DMS79 (cell line): ENCODE data around the gene GDPD2.
"Not testable (repeated sequence)": the region's sequence is repeated elsewhere in the genome, so short reads cannot be mapped to it uniquely, and the experiment has no call there.

Source experiments
- DNase-seq: peaks from one replicate; lab custom pipeline; 2025; lab: John Stamatoyannopoulos, UW

The GDPD2 gene

GRCh38 chrX:70422851-70423341, at the start of gene GDPD2:
GDPD2 (plus strand) TSS chrX:70423314; CDS start chrX:70424985, 1,671 bp downstream.
- peak; percentile 8 for DNase-seq

GRCh38 chrX:70386235-70386634, 36.9 kb upstream of the GDPD2 start:
- no peak for DNase-seq

GRCh38 chrX:70398899-70399298, 24.2 kb upstream of the GDPD2 start:
- no peak for DNase-seq

GRCh38 chrX:70400181-70400580, 22.9 kb upstream of the GDPD2 start:
- DNase-seq, result not testable (repeated sequence)

- DNase-seq, result no peak
Observed at GRCh38 chrX:70402721-70403120, 20.4 kb upstream of the GDPD2 start.

GRCh38 chrX:70405003-70405402, 18.1 kb upstream of the GDPD2 start:
- DNase-seq, result no peak

- DNase-seq, result no peak
Observed at GRCh38 chrX:70410921-70411320, 12.2 kb upstream of the GDPD2 start.

- no peak for DNase-seq
Observed at GRCh38 chrX:70411475-70411874, 11.6 kb upstream of the GDPD2 start.

- DNase-seq, result no peak
Observed at GRCh38 chrX:70421618-70422017, 1.5 kb upstream of the GDPD2 start.

GRCh38 chrX:70423936-70424675, 992 bp downstream of the GDPD2 start:
- no peak for DNase-seq

GRCh38 chrX:70424801-70425200, 1.7 kb downstream of the GDPD2 start:
- no peak for DNase-seq

- no peak for DNase-seq
Observed at GRCh38 chrX:70426286-70427278, 3.5 kb downstream of the GDPD2 start.

GRCh38 chrX:70427365-70427764, 4.3 kb downstream of the GDPD2 start:
- no peak for DNase-seq

GRCh38 chrX:70429759-70430158, 6.6 kb downstream of the GDPD2 start:
- no peak for DNase-seq

- no peak for DNase-seq
Observed at GRCh38 chrX:70432936-70433847, 10.1 kb downstream of the GDPD2 start.

GRCh38 chrX:70433848-70434351, 10.8 kb downstream of the GDPD2 start:
- peak; percentile 29 for DNase-seq

GRCh38 chrX:70434352-70434866, 11.3 kb downstream of the GDPD2 start:
- DNase-seq, result peak; percentile 64

GRCh38 chrX:70434914-70435586, 11.9 kb downstream of the GDPD2 start:
- DNase-seq, result no peak

GRCh38 chrX:70436343-70436742, 13.2 kb downstream of the GDPD2 start:
- DNase-seq, result no peak

GRCh38 chrX:70437011-70437410, 13.9 kb downstream of the GDPD2 start:
- DNase-seq, result no peak
